AG09319 (cell line): Measurements from ENCODE around the gene DNAAF1.

Experiments
- DNase-seq: peaks from one replicate; pipeline ENCODE4 v3.0.0-alpha.2; 2010; ENCODE audit warnings: low read depth; ENCODE audit errors: extremely low read depth
- TF ChIP-seq, protein P1 (sequence below): IDR thresholded peaks from 2 replicates; pipeline ENCODE4 v1.5.1; 2011; ENCODE audit warnings: low read depth, mild to moderate bottlenecking, inconsistent platforms, low read length, moderate library complexity

Gene DNAAF1

DNA sequence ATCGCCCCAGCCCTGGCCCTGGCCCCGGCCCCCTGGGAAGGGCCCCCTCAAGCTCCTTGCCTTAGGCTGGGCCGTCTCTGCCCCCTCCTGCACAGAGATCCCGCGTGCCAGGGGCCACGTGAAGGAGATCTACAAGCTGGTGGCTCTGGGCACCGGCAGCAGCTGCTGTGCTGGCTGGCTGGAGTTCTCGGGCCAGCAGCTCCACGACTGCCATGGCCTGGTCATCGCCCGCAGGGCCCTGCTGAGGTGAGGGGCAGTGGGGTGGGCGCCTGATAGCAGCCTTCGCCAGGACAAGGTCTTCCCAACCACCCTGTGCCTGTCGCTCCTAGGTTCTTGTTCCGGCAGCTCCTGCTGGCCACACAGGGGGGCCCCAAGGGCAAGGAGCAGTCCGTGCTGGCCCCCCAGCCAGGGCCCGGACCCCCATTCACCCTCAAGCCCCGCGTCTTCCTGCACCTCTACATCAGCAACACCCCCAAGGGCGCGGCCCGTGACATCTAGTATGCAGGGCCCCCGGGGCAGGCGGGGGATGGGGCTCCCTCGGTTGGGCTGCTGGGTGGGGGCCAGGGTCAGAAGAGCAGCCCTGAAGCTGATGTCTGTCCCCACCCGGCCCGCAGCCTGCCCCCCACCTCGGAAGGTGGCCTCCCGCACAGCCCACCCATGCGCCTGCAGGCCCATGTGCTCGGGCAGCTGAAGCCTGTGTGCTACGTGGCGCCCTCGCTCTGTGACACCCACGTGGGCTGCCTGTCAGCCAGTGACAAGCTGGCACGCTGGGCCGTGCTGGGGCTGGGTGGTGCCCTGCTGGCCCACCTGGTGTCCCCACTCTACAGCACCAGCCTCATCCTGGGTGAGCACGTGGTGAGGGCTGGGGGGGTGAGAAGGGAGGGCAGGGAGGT lies 50.3 kb downstream of the DNAAF1 start:
- no peak for DNase-seq
- TF ChIP-seq, protein P1, sequence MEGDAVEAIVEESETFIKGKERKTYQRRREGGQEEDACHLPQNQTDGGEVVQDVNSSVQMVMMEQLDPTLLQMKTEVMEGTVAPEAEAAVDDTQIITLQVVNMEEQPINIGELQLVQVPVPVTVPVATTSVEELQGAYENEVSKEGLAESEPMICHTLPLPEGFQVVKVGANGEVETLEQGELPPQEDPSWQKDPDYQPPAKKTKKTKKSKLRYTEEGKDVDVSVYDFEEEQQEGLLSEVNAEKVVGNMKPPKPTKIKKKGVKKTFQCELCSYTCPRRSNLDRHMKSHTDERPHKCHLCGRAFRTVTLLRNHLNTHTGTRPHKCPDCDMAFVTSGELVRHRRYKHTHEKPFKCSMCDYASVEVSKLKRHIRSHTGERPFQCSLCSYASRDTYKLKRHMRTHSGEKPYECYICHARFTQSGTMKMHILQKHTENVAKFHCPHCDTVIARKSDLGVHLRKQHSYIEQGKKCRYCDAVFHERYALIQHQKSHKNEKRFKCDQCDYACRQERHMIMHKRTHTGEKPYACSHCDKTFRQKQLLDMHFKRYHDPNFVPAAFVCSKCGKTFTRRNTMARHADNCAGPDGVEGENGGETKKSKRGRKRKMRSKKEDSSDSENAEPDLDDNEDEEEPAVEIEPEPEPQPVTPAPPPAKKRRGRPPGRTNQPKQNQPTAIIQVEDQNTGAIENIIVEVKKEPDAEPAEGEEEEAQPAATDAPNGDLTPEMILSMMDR = no peak

DNA sequence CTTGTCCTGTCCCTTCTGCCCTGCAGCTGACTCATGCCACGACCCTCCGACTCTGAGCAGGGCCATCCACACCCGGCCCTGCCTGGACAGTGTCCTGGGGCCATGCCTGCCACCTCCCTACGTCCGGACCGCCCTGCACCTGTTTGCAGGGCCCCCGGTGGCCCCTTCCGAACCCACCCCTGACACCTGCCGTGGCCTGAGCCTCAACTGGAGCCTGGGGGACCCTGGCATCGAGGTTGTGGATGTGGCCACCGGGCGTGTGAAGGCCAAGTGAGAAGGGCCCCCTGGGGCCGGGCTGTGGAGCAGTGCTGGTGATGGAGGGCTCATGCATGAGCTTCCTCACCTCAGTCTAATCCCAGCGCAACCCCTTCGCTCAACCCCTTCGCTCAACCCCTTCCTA lies 51.0 kb downstream of the DNAAF1 start:
- DNase-seq = no peak
- TF ChIP-seq, protein P1 = no peak

DNA sequence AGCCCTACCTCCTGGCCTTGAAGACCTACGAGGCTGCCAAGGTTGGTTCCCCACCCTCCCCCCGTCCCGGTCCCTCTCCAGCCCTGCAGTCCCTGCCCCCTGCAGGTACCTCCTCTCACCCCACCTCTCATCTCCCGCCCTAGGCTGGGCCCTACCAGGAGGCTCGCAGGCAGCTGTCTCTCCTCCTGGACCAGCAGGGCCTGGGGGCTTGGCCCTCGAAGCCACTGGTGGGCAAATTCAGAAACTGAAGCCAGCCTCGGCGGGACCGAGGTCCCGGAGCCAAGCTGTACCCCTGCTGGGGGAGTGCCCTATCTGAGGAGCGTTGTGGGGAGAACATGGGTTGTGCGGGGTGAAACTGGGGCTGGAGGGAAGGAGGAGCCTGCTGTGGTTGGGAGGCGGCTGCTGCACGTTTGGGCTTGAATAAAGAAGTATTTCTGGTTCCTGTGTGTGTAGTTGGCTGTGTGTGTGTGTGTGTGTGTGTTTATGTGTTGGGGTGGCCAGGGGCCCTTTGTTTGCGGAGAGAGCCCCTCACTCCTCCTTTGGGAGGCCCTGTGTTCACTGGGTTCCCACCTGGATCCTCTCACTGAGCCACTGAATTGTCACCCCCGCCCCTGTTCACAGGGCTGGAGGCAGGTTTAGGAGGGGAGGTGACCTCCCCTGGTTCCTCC lies 51.8 kb downstream of the DNAAF1 start:
- no peak for DNase-seq

GRCh38 chr16:84197466-84198128 lies 52.5 kb downstream of the DNAAF1 start:
- TF ChIP-seq, protein P1 = no peak
- no peak for DNase-seq

More for the DNA sequence above, 51.8 kb downstream of the DNAAF1 start:
- TF ChIP-seq, protein P1 = no peak

- peak; percentile 27 for DNase-seq
- TF ChIP-seq, protein P1 = no peak
Observed at GRCh38 chr16:84198401-84198800, 53.3 kb downstream of the DNAAF1 start.

- no peak for DNase-seq
- TF ChIP-seq, protein P1 = no peak
Observed at GRCh38 chr16:84199097-84199496, 54.0 kb downstream of the DNAAF1 start.
